Psoas muscle (tissue), 8 donors: Measurements from ENCODE around the gene MTMR10. TPM values are rescaled to one million over a fixed set of nuclear protein-coding genes. Genes with fewer than 3 reads are reported as not detected.
A peak's percentile ranks its signal among the peaks of the same experiment; 100 is the strongest.

ENCODE experiments used
- ATAC-seq, 4 donors: fragments of 200-7000 bp; cut with Tn5 transposase; one replicate each; pipeline ENCODE4 v1.9.1; 2020; ENCODE audit warnings: moderate library complexity in 3 of 4, mild to moderate bottlenecking in 2 of 4
- DNase-seq, 2 donors: peaks; one replicate each; pipeline ENCODE4 v3.0.0-alpha.2; 2020
- H3K27ac ChIP-seq: fragments of 200-600 bp; one replicate; pipeline ENCODE4 v1.8.0; 2022
- H3K27me3 ChIP-seq, 3 donors: fragments of 200-600 bp in 1 of 3; one replicate each; pipeline versions ENCODE4 v1.6.1 to v1.8.0; 2013 to 2022; ENCODE audit warnings: low read length in 2 of 3, mild to moderate bottlenecking in 2 of 3, moderate library complexity in 1 of 3; ENCODE audit not compliant: insufficient read depth in 3 of 3
- H3K36me3 ChIP-seq, 2 donors: fragments of 200-600 bp in 1 of 2; one replicate each; pipeline versions ENCODE4 v1.6.1 to v1.8.0; 2013 to 2022; ENCODE audit warnings: low read depth in 1 of 2, mild to moderate bottlenecking in 1 of 2, moderate library complexity in 1 of 2; ENCODE audit not compliant: insufficient read depth in 1 of 2
- H3K4me1 ChIP-seq: fragments of 200-600 bp; one replicate; pipeline ENCODE4 v1.8.0; 2022
- H3K4me3 ChIP-seq: fragments of 200-600 bp; one replicate; pipeline ENCODE4 v1.8.0; 2022; ENCODE audit warnings: mild to moderate bottlenecking
- H3K9me3 ChIP-seq: fragments of 200-600 bp; one replicate; pipeline ENCODE4 v1.8.0; 2022
- whole genome bisulfite sequencing, 3 donors: extraction: QIAGEN DNeasy Blood & Tissue Kit; methylation state at CpG; one replicate each; pipeline versions ENCODE4 v1.1.6 to v1.1.7; 2013; 5-methylcytosine and 5-hydroxymethylcytosine counted together
- intact Hi-C, 2 donors: fragments of 100-400 bp; cut with DNase I; formaldehyde crosslinking; loops; one replicate each; pipeline versions ENCODE4 v1.11.0 to v1.14.2; 2022
- polyA plus RNA-seq, 3 donors: library from polyadenylated mRNA; stranded (reverse); fragments of 200-250 nt; gene quantifications; one replicate each; pipeline ENCODE4 v1.2.3, GENCODE V29; 2013
- total RNA-seq, 4 donors: library from RNA; stranded (reverse); fragmentation: NEBNext Ultra II Directional in 2 of 4; extraction: Animal tissue kit (Norgen Biotek cat#: 25700) in 2 of 4; gene quantifications; one replicate each; pipeline versions ENCODE4 v1.2.1 to v1.2.4, GENCODE V29; 2021 to 2023
- TF ChIP-seq, protein P1 (sequence below): fragments of 200-600 bp; IDR thresholded peaks from one replicate; pipeline ENCODE4 v1.8.0; 2022; ENCODE audit warnings: antibody characterized with exemption
- donor health status: healthy with polysubstance abuse.
- donor health status: DM: no; HTN: no; CAD: no; lungs with moderate emphysema.
- donor health status: Bipolar disorder and iron deficiency.
- donor health status: healthy.
- donor health status: DM: yes; HTN: yes; CAD: no.
- donor health status: DM: no; HTN: no; CAD: no.
- donor health status: DM: no; HTN: no; CAD: no.
- donor health status: DM: yes; HTN: yes; CAD: no.

The MTMR10 gene
- total and polyA plus RNA-seq, 7 donors: 15.0 to 52.3 (median 28.0) TPM

DNA sequence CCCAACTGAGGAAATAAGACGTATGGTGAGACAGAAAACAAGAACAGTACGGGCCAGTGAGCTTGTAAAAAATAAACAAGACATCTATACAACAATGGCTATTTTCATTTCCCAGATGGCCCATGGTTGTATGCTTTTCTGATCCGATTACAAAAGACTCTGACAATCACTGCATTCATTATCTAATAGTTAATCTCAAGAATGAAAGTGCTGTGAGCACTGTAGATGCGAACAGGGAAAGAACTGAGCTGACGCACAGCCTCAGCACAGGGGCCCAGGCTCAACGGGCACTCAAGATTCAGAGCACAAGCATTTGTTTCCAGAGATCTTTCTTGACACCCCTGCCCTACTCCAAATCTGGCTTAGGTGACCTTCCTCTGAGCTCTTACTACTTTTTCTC is 6.9 kb downstream of the MTMR10 start:
- ATAC-seq (peak in 1 of 4 donors; percentile 5), DNase-seq (no peak)
- H3K4me1 ChIP-seq: peaks cover 85% of the 10 kb centered on the region
- H3K36me3 ChIP-seq: peaks cover 9 to 38% of the 10 kb centered on the region in 2 donors
- TF ChIP-seq, protein P1, sequence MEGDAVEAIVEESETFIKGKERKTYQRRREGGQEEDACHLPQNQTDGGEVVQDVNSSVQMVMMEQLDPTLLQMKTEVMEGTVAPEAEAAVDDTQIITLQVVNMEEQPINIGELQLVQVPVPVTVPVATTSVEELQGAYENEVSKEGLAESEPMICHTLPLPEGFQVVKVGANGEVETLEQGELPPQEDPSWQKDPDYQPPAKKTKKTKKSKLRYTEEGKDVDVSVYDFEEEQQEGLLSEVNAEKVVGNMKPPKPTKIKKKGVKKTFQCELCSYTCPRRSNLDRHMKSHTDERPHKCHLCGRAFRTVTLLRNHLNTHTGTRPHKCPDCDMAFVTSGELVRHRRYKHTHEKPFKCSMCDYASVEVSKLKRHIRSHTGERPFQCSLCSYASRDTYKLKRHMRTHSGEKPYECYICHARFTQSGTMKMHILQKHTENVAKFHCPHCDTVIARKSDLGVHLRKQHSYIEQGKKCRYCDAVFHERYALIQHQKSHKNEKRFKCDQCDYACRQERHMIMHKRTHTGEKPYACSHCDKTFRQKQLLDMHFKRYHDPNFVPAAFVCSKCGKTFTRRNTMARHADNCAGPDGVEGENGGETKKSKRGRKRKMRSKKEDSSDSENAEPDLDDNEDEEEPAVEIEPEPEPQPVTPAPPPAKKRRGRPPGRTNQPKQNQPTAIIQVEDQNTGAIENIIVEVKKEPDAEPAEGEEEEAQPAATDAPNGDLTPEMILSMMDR: no peak
- H3K9me3 ChIP-seq: no peaks in the 10 kb centered on the region
- intact Hi-C loops: no loop called here
- H3K4me3 ChIP-seq: peak overlapping the region; percentile 31
- 42 to 58% (median 44%) methylated on average over 6 of the region's 6 CpGs for WGBS, 3 donors
- no peaks in the 10 kb centered on the region for H3K27me3 ChIP-seq
- peak overlapping the region; percentile 59 for H3K27ac ChIP-seq

DNA sequence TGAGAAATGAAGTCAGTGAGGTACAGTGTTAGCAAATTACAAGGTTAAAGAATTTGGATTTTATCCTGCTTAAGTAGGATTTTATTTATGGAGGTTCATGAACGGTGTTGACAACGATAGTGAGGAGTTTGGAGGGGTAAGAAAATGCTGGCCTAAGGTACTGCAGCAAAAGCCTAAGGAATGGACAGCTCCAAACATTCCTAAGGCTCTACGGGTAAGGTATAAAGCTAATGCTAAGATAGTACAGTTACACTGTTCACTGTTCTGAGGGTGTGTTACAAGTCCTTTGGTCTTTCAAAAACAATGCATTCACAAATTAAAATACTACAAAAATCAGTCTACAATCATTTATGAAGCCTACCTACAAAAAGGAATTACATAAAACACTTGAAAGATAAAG is 7.3 kb downstream of the MTMR10 start:
- TF ChIP-seq, protein P1: no peak
- Histone ChIP-seq H3K36me3 (peaks cover 9 to 38% of the 10 kb centered on the region in 2 donors), H3K4me3 (peak overlapping the region; percentile 31), H3K27me3 (no peaks in the 10 kb centered on the region), H3K9me3 (no peaks in the 10 kb centered on the region), H3K4me1 (peaks cover 81% of the 10 kb centered on the region), H3K27ac (peak overlapping the region; percentile 59)
- ATAC-seq: no peak
- intact Hi-C loops: no loop called here
- WGBS, 3 donors: 22 to 53% (median 24%) methylated on average over 3 of the region's 3 CpGs
- DNase-seq: no peak

DNA sequence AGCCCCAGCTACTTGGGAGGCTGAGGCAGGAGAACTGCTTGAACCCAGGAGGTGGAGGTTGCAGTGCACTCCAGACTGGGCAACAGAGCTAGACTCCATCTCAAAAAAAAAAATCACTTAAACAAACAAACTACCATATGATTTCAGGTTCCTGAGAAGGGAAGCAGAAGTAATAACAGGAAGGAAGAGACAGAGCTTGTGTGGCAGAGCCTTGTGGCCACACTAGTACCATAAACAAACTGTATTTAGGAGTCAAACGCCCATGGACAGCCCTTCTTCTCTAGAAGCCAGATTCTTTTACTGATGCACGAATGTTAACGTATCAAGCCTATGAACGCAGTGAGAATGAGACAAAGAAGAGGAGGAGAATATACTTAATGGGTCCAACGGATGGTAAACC is 12.0 kb downstream of the MTMR10 start:
- Histone ChIP-seq H3K27ac (no peak overlapping the region), H3K36me3 (peaks cover 11 to 35% of the 10 kb centered on the region in 2 donors), H3K4me3 (no peak overlapping the region), H3K4me1 (peaks cover 66% of the 10 kb centered on the region), H3K27me3 (no peaks in the 10 kb centered on the region), H3K9me3 (no peaks in the 10 kb centered on the region)
- intact Hi-C loops: no loop called here
- ATAC-seq: no peak
- 91 to 93% (median 92%) methylated on average over 5 of the region's 5 CpGs for WGBS, 3 donors
- TF ChIP-seq, protein P1: no peak
- DNase-seq: no peak

DNA sequence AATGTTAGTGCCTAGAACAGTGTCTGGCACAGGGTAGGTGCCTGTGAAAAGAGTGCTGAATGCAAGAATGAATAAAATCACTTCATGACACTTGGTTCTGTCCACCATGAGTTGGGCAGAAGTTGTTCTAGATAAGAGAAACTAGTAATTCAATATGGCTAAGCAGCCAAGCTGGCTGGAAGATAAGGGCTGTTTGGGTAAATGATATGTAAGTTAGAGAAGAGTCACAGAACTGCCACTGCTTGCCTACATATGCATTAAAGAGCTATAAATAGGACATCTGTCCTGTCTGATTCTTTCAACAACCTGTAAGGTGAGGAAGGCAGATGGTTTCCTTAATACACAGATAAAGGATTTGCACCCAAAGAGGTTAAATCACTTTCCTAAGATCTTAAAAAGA is 13.1 kb downstream of the MTMR10 start:
- peaks cover 55% of the 10 kb centered on the region for H3K4me1 ChIP-seq
- peaks cover 8 to 39% of the 10 kb centered on the region in 2 donors for H3K36me3 ChIP-seq
- DNase-seq (no peak), ATAC-seq (peak in 1 of 4 donors; percentile 14)
- H3K9me3 ChIP-seq: no peaks in the 10 kb centered on the region
- TF ChIP-seq, protein P1: no peak
- H3K27ac ChIP-seq: no peak overlapping the region
- H3K27me3 ChIP-seq: no peaks in the 10 kb centered on the region
- intact Hi-C loops: no loop called here
- no peak overlapping the region for H3K4me3 ChIP-seq

DNA sequence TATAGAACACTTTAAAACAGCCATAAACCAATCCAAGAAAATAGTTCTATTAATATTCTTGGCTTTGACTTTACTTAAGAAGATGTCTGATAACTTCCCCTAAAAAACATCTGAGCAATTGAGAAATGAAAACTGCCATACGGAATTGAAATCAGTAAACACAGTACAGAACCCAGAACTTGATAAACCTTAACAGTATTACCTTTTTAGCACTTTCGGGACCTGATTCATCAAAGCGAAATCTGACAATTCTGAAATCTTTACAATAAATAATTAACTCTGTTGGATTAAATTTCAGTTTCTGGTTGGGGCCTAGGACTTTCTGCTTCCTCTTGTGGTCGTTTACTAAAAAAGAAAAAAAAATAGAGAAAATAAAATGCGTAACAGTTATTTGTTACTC is 17.3 kb downstream of the MTMR10 start:
- TF ChIP-seq, protein P1: no peak
- Histone ChIP-seq H3K36me3 (peaks cover 5 to 49% of the 10 kb centered on the region in 2 donors), H3K27me3 (no peaks in the 10 kb centered on the region), H3K4me3 (no peak overlapping the region), H3K4me1 (peaks cover 31% of the 10 kb centered on the region), H3K27ac (no peak overlapping the region), H3K9me3 (no peaks in the 10 kb centered on the region)
- DNase-seq (no peak), ATAC-seq (no peak)
- intact Hi-C loops: no loop called here
- 84 to 85% (median 85%) methylated on average over 5 of the region's 5 CpGs for WGBS, 3 donors
